KMS-11 (cell line): ENCODE results near the gene VPS33A.

Experiments used
- H2AFZ ChIP-seq: fragments of 200-600 bp; sonication (generic); 2 replicates; pipeline ENCODE4 v1.6.1; 2016; ENCODE audit warnings: antibody characterized with exemption, mixed run types, low read depth
- H3K27ac ChIP-seq: fragments of 200-600 bp; sonication (generic); 2 replicates; pipeline ENCODE4 v1.6.1; 2016; ENCODE audit warnings: mild to moderate bottlenecking, mixed run types
- H3K27me3 ChIP-seq: fragments of 200-600 bp; sonication (generic); 2 replicates; pipeline ENCODE4 v1.6.1; 2017; ENCODE audit warnings: mild to moderate bottlenecking, low read depth, mixed run types, moderate library complexity; ENCODE audit not compliant: insufficient read depth
- H3K36me3 ChIP-seq: fragments of 200-600 bp; sonication (generic); 2 replicates; pipeline ENCODE4 v1.6.1; 2017; ENCODE audit warnings: mild to moderate bottlenecking, mixed run types; ENCODE audit not compliant: insufficient read depth
- H3K4me1 ChIP-seq: fragments of 200-600 bp; sonication (generic); 2 replicates; pipeline ENCODE4 v1.6.1; 2016; ENCODE audit warnings: mild to moderate bottlenecking, low read depth, mixed run types; ENCODE audit not compliant: poor library complexity, severe bottlenecking
- H3K4me2 ChIP-seq: fragments of 200-600 bp; sonication (generic); 2 replicates; pipeline ENCODE4 v1.7.0; 2016; ENCODE audit warnings: mild to moderate bottlenecking, mixed run types
- H3K4me3 ChIP-seq: fragments of 200-600 bp; sonication (generic); IDR thresholded peaks from 2 replicates; pipeline ENCODE4 v1.6.1; 2017; ENCODE audit warnings: low read depth, low read length, mixed read lengths; ENCODE audit not compliant: insufficient read depth
- H3K79me2 ChIP-seq: fragments of 200-600 bp; sonication (generic); 2 replicates; pipeline ENCODE4 v1.6.1; 2016; ENCODE audit warnings: low read depth, mixed run types; ENCODE audit not compliant: insufficient read depth
- H3K9ac ChIP-seq: fragments of 200-600 bp; sonication (generic); 2 replicates; pipeline ENCODE4 v1.6.1; 2016; ENCODE audit warnings: mild to moderate bottlenecking, mixed run types
- H4K20me1 ChIP-seq: fragments of 200-600 bp; sonication (generic); 2 replicates; pipeline ENCODE4 v1.6.1; 2016; ENCODE audit warnings: mild to moderate bottlenecking, mixed run types; ENCODE audit not compliant: insufficient read depth
- CTCF ChIP-seq: fragments of 200-600 bp; sonication (generic); conservative IDR thresholded peaks from 2 replicates; pipeline ENCODE4 v1.6.1; 2017; ENCODE audit warnings: low read depth, mild to moderate bottlenecking, antibody characterized with exemption, low read length, moderate library complexity, mixed read lengths

VPS33A gene

GRCh38 chr12:122293081-122293480 is 26.8 kb upstream of the VPS33A start:
- H3K36me3 ChIP-seq: no peaks in the 10 kb centered on the region
- H3K4me3 ChIP-seq: no peak overlapping the region
- H4K20me1 ChIP-seq: no peaks in the 10 kb centered on the region
- peaks cover 19% of the 10 kb centered on the region for H3K4me1 ChIP-seq
- no peak for TF ChIP-seq CTCF
- H3K27me3 ChIP-seq: no peaks in the 10 kb centered on the region
- H3K9ac ChIP-seq: peak overlapping the region; percentile 44; the same call in 1 of the 2 replicates
- H3K27ac ChIP-seq: peak overlapping the region; percentile 65
- peak overlapping the region; percentile 26 for H3K4me2 ChIP-seq
- peak overlapping the region; percentile 18; the same call in 1 of the 2 replicates for H2AFZ ChIP-seq
- no peaks in the 10 kb centered on the region for H3K79me2 ChIP-seq

- H3K27ac ChIP-seq: no peak overlapping the region
- H3K4me1 ChIP-seq: peaks cover 30% of the 10 kb centered on the region
- no peak overlapping the region for H3K9ac ChIP-seq
- no peak overlapping the region for H2AFZ ChIP-seq
- no peaks in the 10 kb centered on the region for H3K27me3 ChIP-seq
- no peaks in the 10 kb centered on the region for H4K20me1 ChIP-seq
- H3K4me3 ChIP-seq: no peak overlapping the region
- H3K36me3 ChIP-seq: no peaks in the 10 kb centered on the region
- no peak overlapping the region for H3K4me2 ChIP-seq
- no peak for TF ChIP-seq CTCF
- no peaks in the 10 kb centered on the region for H3K79me2 ChIP-seq
Observed at GRCh38 chr12:122291431-122291830, 25.1 kb upstream of the VPS33A start.

DNA sequence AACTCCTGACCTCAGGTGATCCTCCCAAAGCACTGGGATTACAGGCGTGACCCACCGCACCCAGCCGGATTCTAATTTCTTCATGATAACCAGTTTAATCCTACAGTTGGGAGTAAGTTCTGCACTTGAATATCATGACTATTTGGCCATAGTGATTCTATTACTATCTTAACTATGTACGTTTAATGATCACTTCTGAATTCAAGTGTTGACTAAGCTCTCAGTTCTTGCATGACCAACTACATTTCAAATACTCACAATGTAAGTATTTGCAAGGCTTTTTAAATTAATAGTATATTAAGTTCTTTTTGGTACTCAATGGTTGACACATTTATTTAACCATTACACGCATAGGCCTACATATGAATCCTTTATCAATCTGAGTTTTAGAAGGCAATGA is 17.4 kb upstream of the VPS33A start:
- Histone ChIP-seq H3K4me2 (no peak overlapping the region), H3K27ac (no peak overlapping the region), H4K20me1 (no peaks in the 10 kb centered on the region), H3K9ac (no peak overlapping the region), H3K4me1 (peaks cover 14% of the 10 kb centered on the region), H2AFZ (no peak overlapping the region), H3K36me3 (no peaks in the 10 kb centered on the region), H3K79me2 (no peaks in the 10 kb centered on the region), H3K27me3 (no peaks in the 10 kb centered on the region), H3K4me3 (no peak overlapping the region)
- TF ChIP-seq CTCF: no peak

- no peaks in the 10 kb centered on the region for H3K27me3 ChIP-seq
- TF ChIP-seq CTCF: no peak
- no peaks in the 10 kb centered on the region for H3K79me2 ChIP-seq
- peaks cover under 1% of the 10 kb centered on the region for H3K4me1 ChIP-seq
- no peak overlapping the region for H3K9ac ChIP-seq
- no peak overlapping the region for H2AFZ ChIP-seq
- H3K27ac ChIP-seq: no peak overlapping the region
- H3K36me3 ChIP-seq: no peaks in the 10 kb centered on the region
- H4K20me1 ChIP-seq: no peaks in the 10 kb centered on the region
- no peak overlapping the region for H3K4me2 ChIP-seq
- no peak overlapping the region for H3K4me3 ChIP-seq
Observed at GRCh38 chr12:122282061-122282460, 15.8 kb upstream of the VPS33A start.

- Histone ChIP-seq H4K20me1 (no peaks in the 10 kb centered on the region), H3K27me3 (no peaks in the 10 kb centered on the region), H2AFZ (no peak overlapping the region), H3K9ac (no peak overlapping the region), H3K4me2 (no peak overlapping the region), H3K36me3 (no peaks in the 10 kb centered on the region), H3K27ac (no peak overlapping the region), H3K79me2 (no peaks in the 10 kb centered on the region), H3K4me3 (no peak overlapping the region), H3K4me1 (no peaks in the 10 kb centered on the region)
- no peak for TF ChIP-seq CTCF
Observed at GRCh38 chr12:122276242-122276641, 9.9 kb upstream of the VPS33A start.
